ENCODE data around the gene SBF1.

Gene SBF1

GRCh38 chr22:50467341-50467740, 7.5 kb downstream of the SBF1 start:
- no peak for DNase-seq

- DNase-seq = no peak
Observed at GRCh38 chr22:50465066-50465930, 9.5 kb downstream of the SBF1 start.

- DNase-seq = no peak
Observed at GRCh38 chr22:50464451-50464850, 10.4 kb downstream of the SBF1 start.

- DNase-seq = no peak
Observed at GRCh38 chr22:50463188-50463900, 11.5 kb downstream of the SBF1 start.

GRCh38 chr22:50461979-50462540, 12.8 kb downstream of the SBF1 start:
- no peak for DNase-seq

- no peak for DNase-seq
Observed at GRCh38 chr22:50461536-50461935, 13.3 kb downstream of the SBF1 start.

GRCh38 chr22:50460938-50461337, 13.9 kb downstream of the SBF1 start:
- no peak for DNase-seq

GRCh38 chr22:50459496-50460140, 15.2 kb downstream of the SBF1 start:
- DNase-seq = no peak

GRCh38 chr22:50459016-50459415, 15.8 kb downstream of the SBF1 start:
- no peak for DNase-seq

GRCh38 chr22:50456466-50457234, 18.2 kb downstream of the SBF1 start:
- DNase-seq = no peak

- DNase-seq = no peak
Observed at GRCh38 chr22:50456026-50456425, 18.8 kb downstream of the SBF1 start.

- DNase-seq = no peak
Observed at GRCh38 chr22:50455201-50455600, 19.6 kb downstream of the SBF1 start.

GRCh38 chr22:50454556-50455075, 20.2 kb downstream of the SBF1 start:
- DNase-seq = no peak

GRCh38 chr22:50452649-50453048, 22.2 kb downstream of the SBF1 start:
- DNase-seq = no peak

GRCh38 chr22:50447576-50448551, 27.0 kb downstream of the SBF1 start:
- DNase-seq = no peak

GRCh38 chr22:50446708-50447575, 27.9 kb downstream of the SBF1 start:
- no peak for DNase-seq

- DNase-seq = no peak
Observed at GRCh38 chr22:50445880-50446707, 28.7 kb downstream of the SBF1 start.

GRCh38 chr22:50445071-50445879, 29.6 kb downstream of the SBF1 start:
- DNase-seq = no peak

Measured in stimulated activated CD4-positive, alpha-beta T cell treated with anti-CD3 and anti-CD28 coated beads, Interleukin-4, amount 100 ng/mL, for 1 hour (primary cell).